Measurements from ENCODE around the gene MAL. TPM values are rescaled to one million over a fixed set of nuclear protein-coding genes. Genes with fewer than 3 reads are reported as not detected.

Gene MAL
- total and polyA plus RNA-seq, 2 of the 8 experiments (the other 6 are each of a cell fraction or from before 2014, with no cell fraction given): not detected

GRCh38 chr2:95030496-95030895 is 5.0 kb downstream of the MAL start (continued):
- no peak for TF ChIP-seq E2F6 (IDR thresholded peaks at IDR 0.05)

Data from H1 (cell line).